ENCODE measurements around the gene TMPRSS6. TPM values are rescaled to one million over a fixed set of nuclear protein-coding genes. Genes with fewer than 3 reads are reported as not detected.

TMPRSS6 gene
- total RNA-seq, 1 experiment from 2014 or later = 0.39 TPM

- ATAC-seq (no peak), DNase-seq (ENCODE audit: low read depth, low spot score) (no peak)
- H3K4me1 ChIP-seq (ENCODE audit: control insufficient read depth in 1 of 2, insufficient read depth in 2 of 2, low read length in 2 of 2) = peaks cover 0 to 11% of the 10 kb centered on the region in 2 experiments; a peak in 2 of 4 replicates
- ChIA-PET CTCF (no interaction called here), POLR2A (no interaction called here), RAD21 (ENCODE audit: low non-redundant PET in 1 of 2, low total read pairs in 2 of 2, uncharacterized antibody in 2 of 2, unreplicated experiment in 2 of 2) (no interaction called here)
- no peak overlapping the region for H3K4me3 ChIP-seq (replicated peaks in 1 of 2; ENCODE audit: low read depth in 1 of 2, low read length in 2 of 2)
- TF ChIP-seq EGR1 (IDR thresholded peaks at IDR 0.05; ENCODE audit: low read depth) (no peak), TCF7L2 (IDR thresholded peaks at IDR 0.05; ENCODE audit: borderline replicate concordance, extremely low read depth, insufficient read depth, insufficient read length) (no peak), POLR2AphosphoS5 (IDR thresholded peaks at IDR 0.05; ENCODE audit: low read depth, low read length) (no peak), EZH2phosphoT487 (IDR thresholded peaks at IDR 0.05; ENCODE audit: borderline replicate concordance) (no peak), CBX3 (IDR thresholded peaks at IDR 0.05; ENCODE audit: low read depth) (no peak), JUND (IDR thresholded peaks at IDR 0.05) (no peak), FOSL1 (IDR thresholded peaks at IDR 0.05; ENCODE audit: low read depth) (no peak)
- no peaks in the 10 kb centered on the region for H3K27me3 ChIP-seq (ENCODE audit: insufficient read depth, low read length)
- no peak overlapping the region for H3K27ac ChIP-seq (ENCODE audit: low read depth, low read length)
- H3K4me2 ChIP-seq (ENCODE audit: low read length) = no peak overlapping the region
- H3K9ac ChIP-seq (ENCODE audit: low read length) = no peak overlapping the region
- no peak overlapping the region for H2AFZ ChIP-seq (ENCODE audit: low read depth, low read length, poor library complexity, severe bottlenecking)
- no peaks in the 10 kb centered on the region for H4K20me1 ChIP-seq (ENCODE audit: insufficient read depth)
- H3K9me2 ChIP-seq (ENCODE audit: insufficient read depth) = no peaks in the 10 kb centered on the region
- intact Hi-C loops (cut with micrococcal nuclease) = loop anchor here (10.0 kb wide), 1 partner anchor 62 kb away; no protein-coding TSS in a partner anchor
- no TSS peak for BruUV-seq (replicated peaks)
- H3K9me3 ChIP-seq (ENCODE audit: control insufficient read depth in 1 of 2, insufficient read depth in 1 of 2, low read depth in 1 of 2, low read length in 2 of 2) = no peaks in the 10 kb centered on the region
- no peaks in the 10 kb centered on the region for H3K36me3 ChIP-seq (ENCODE audit: control insufficient read depth in 1 of 2, insufficient read depth in 2 of 2, low read length in 2 of 2)
- H3K79me2 ChIP-seq (ENCODE audit: insufficient read depth, low read length) = no peaks in the 10 kb centered on the region
Measured at GRCh38 chr22:37132773-37133172, 23.3 kb upstream of the TMPRSS6 start.

- Histone ChIP-seq H2AFZ (ENCODE audit: low read depth, low read length, poor library complexity, severe bottlenecking) (no peak overlapping the region), H3K9me3 (ENCODE audit: control insufficient read depth in 1 of 2, insufficient read depth in 1 of 2, low read depth in 1 of 2, low read length in 2 of 2) (no peaks in the 10 kb centered on the region), H3K79me2 (ENCODE audit: insufficient read depth, low read length) (no peaks in the 10 kb centered on the region), H3K9ac (ENCODE audit: low read length) (no peak overlapping the region), H3K27me3 (ENCODE audit: insufficient read depth, low read length) (no peaks in the 10 kb centered on the region), H3K9me2 (ENCODE audit: insufficient read depth) (no peaks in the 10 kb centered on the region), H4K20me1 (ENCODE audit: insufficient read depth) (no peaks in the 10 kb centered on the region), H3K36me3 (ENCODE audit: control insufficient read depth in 1 of 2, insufficient read depth in 2 of 2, low read length in 2 of 2) (no peaks in the 10 kb centered on the region), H3K27ac (ENCODE audit: low read depth, low read length) (no peak overlapping the region), H3K4me3 (replicated peaks in 1 of 2; ENCODE audit: low read depth in 1 of 2, low read length in 2 of 2) (no peak overlapping the region), H3K4me2 (ENCODE audit: low read length) (no peak overlapping the region), H3K4me1 (ENCODE audit: control insufficient read depth in 1 of 2, insufficient read depth in 2 of 2, low read length in 2 of 2) (peaks cover 0 to 15% of the 10 kb centered on the region in 2 experiments; a peak in 2 of 4 replicates)
- DNase-seq (ENCODE audit: low read depth, low spot score) (no peak), ATAC-seq (no peak)
- ChIA-PET RAD21 (ENCODE audit: low non-redundant PET in 1 of 2, low total read pairs in 2 of 2, uncharacterized antibody in 2 of 2, unreplicated experiment in 2 of 2) (no interaction called here), POLR2A (no interaction called here), CTCF (no interaction called here)
- intact Hi-C loops (cut with micrococcal nuclease) = loop anchor here (10.0 kb wide), 1 partner anchor 65 kb away; no protein-coding TSS in a partner anchor
- TF ChIP-seq POLR2A (IDR thresholded peaks at IDR 0.05; ENCODE audit: borderline replicate concordance, extremely low read depth, insufficient read depth, insufficient read length) = no peak
- TF ChIP-seq SIN3A (IDR thresholded peaks at IDR 0.05; ENCODE audit: low read depth) = no peak
- no peak for TF ChIP-seq RAD21 (IDR thresholded peaks at IDR 0.05; ENCODE audit: low read depth)
- TF ChIP-seq SP1 (IDR thresholded peaks at IDR 0.05; ENCODE audit: low read depth) = no peak
- TF ChIP-seq TCF7L2 (IDR thresholded peaks at IDR 0.05; ENCODE audit: borderline replicate concordance, extremely low read depth, insufficient read depth, insufficient read length) = no peak
- TF ChIP-seq FOSL1 (IDR thresholded peaks at IDR 0.05; ENCODE audit: low read depth) = no peak
- no peak for TF ChIP-seq SRF (IDR thresholded peaks at IDR 0.05; ENCODE audit: low read depth)
- no peak for TF ChIP-seq ZNF274 (IDR thresholded peaks at IDR 0.05; ENCODE audit: low read depth, low read length)
- no peak for TF ChIP-seq POLR2AphosphoS5 (IDR thresholded peaks at IDR 0.05; ENCODE audit: low read depth, low read length)
- no peak for TF ChIP-seq CEBPB (IDR thresholded peaks at IDR 0.05; ENCODE audit: low read depth)
- TF ChIP-seq EZH2phosphoT487 (IDR thresholded peaks at IDR 0.05; ENCODE audit: borderline replicate concordance) = no peak
- no peak for TF ChIP-seq CTCF (IDR thresholded peaks at IDR 0.05 in 2 of 3, conservative IDR thresholded peaks at IDR 0.05 in 1 of 3; ENCODE audit: borderline replicate concordance in 1 of 3, insufficient read depth in 1 of 3, low read depth in 2 of 3, low read length in 2 of 3)
- no peak for TF ChIP-seq ELF1 (IDR thresholded peaks at IDR 0.05; ENCODE audit: borderline replicate concordance, low read depth)
- no peak for TF ChIP-seq ZFX (IDR thresholded peaks at IDR 0.05)
- BruUV-seq (replicated peaks) = no TSS peak
Measured at GRCh38 chr22:37129866-37130441, 20.4 kb upstream of the TMPRSS6 start.

Measured in HCT116 (cell line).